Fibroblast of mammary gland (primary cell): ENCODE data around the gene LRRC23.

ENCODE experiments used
- DNase-seq: peaks from one replicate; pipeline ENCODE4 v3.0.0-alpha.2; 2010; ENCODE audit warnings: low read depth
- H3K4me3 ChIP-seq: 2 replicates; pipeline ENCODE4 v1.5.1; 2011; ENCODE audit warnings: low read depth, mild to moderate bottlenecking, low read length, moderate library complexity; ENCODE audit not compliant: control insufficient read depth
- CTCF ChIP-seq: conservative IDR thresholded peaks from 2 replicates; pipeline ENCODE4 v1.5.1; 2011; ENCODE audit warnings: low read depth, low read length, inconsistent platforms; ENCODE audit not compliant: control insufficient read depth, insufficient read depth

The LRRC23 gene

DNA sequence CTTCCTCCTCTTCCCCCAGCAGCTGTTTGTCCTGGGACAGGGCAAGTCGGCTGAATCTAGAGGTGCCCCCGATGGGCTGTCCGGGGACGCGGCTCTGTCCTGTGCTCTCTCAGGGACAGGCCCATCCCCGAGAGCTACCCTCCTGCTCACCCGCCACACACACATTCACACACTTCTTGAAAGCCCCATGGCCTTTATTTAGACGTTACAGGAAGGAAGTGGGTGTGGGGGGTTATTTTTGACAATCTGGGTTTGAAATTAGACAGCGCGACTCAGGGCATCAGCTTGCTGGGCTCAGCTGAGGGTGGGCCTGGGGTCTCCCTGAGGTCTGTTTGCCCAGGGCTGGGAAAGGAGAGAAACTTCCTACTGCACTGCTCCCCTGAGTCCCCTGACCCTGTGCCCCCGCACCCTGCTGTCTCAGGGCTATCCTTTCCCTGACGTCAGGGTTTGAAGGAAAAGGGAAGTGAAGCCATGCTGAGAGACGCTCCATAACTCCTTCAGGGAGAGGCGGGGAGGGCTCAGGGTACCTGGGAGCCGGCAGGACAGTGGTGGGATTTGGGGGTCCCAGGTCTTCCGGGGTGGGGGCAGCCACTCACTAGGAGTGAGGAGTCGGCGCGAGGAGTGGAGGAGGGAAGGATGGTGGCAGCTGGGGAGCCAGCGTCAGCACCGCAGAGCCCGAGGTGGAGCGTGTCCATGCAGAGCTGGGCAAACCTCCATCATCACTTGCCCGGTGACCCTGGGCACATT lies 54.6 kb downstream of the LRRC23 start:
- TF ChIP-seq CTCF, result no peak
- DNase-seq, result no peak
- no peak overlapping the region for H3K4me3 ChIP-seq

DNA sequence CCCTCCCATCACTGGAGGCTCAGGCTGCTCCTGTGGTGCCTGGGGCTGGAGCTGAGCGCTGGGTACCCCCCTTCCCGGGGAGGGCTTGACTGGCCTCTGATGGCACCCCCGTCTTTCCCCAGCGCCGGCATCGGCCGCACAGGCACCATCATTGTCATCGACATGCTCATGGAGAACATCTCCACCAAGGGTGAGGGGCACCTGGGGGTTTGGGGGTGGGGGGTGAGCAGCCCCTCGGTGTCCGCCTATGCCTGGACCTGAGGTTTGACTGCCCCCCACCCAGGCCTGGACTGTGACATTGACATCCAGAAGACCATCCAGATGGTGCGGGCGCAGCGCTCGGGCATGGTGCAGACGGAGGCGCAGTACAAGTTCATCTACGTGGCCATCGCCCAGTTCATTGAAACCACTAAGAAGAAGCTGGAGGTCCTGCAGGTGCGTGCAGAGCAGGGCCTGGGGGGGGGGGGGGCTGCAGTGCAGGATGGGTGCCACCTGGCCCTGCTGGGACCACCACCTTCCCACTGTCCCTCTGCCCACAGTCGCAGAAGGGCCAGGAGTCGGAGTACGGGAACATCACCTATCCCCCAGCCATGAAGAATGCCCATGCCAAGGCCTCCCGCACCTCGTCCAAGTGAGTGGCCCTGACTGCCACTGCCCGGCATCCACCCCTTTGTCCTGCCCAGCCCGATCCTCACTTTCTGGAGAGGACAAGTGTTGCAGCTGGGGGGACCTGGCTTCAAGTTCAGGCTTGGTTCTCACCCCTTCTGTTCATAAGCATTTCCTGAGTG lies 55.4 kb downstream of the LRRC23 start:
- no peak for TF ChIP-seq CTCF
- DNase-seq, result no peak
- no peak overlapping the region for H3K4me3 ChIP-seq

- TF ChIP-seq CTCF, result peak; percentile 16
- peak; percentile 44 for DNase-seq
- no peak overlapping the region for H3K4me3 ChIP-seq
Observed at GRCh38 chr12:6960593-6961277, 56.1 kb downstream of the LRRC23 start.

GRCh38 chr12:6961278-6961694 lies 56.7 kb downstream of the LRRC23 start:
- no peak overlapping the region for H3K4me3 ChIP-seq
- peak; percentile 78 for DNase-seq
- TF ChIP-seq CTCF, result no peak

DNA sequence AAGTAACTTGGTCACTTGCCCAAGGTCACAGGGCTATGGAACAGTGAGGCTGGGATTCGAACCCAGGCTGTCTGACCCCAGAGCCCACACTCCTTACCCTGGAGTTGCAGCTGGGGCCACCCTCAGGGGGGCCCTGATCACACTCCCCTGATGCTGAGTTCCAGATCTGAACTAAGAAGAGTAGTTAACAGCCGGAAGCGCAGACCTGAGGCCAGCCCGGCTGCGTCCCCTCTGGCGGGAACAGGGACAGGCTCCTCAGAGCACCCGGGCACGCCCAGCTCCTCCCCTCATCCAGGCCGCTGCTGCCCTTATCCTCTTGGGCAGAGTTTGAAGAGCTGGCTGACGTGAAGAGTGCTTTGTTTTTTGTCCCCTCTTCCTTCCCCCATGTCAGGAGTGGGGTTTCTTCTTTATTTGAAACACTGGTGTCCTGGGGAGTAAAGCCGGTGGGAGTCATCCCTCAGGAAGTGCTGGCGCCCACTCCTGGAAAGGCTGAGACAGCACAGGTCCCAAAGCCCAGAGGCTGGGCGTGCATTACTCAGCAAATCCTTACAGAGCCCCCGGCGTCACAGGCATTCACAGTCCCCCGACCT lies 57.2 kb downstream of the LRRC23 start:
- peak; percentile 51 for TF ChIP-seq CTCF
- DNase-seq, result peak; percentile 77
- peak overlapping the region; percentile 21 for H3K4me3 ChIP-seq

- no peak for DNase-seq
- H3K4me3 ChIP-seq, result no peak overlapping the region
- no peak for TF ChIP-seq CTCF
Observed at GRCh38 chr12:6962285-6963015, 57.8 kb downstream of the LRRC23 start.
